Spleen (tissue), 7 donors: ENCODE data around the gene CCDC126.
"Not testable (repeated sequence)": the region's sequence is repeated elsewhere in the genome, so short reads cannot be mapped to it uniquely, and the experiment has no call there.

ENCODE experiments used
- CTCF ChIP-seq, 11 experiments: fragments of 200-600 bp in 7 of 11; fragments of 450-650 bp in 4 of 11; sonication (generic) in 4 of 11; IDR thresholded peaks in 8 of 11; conservative IDR thresholded peaks in 3 of 11; 1 replicate in 7 of 11; 2 replicates in 4 of 11; pipeline versions ENCODE4 v1.4.0 to v1.8.0; 2016 to 2021; ENCODE audit warnings: antibody characterized with exemption in 11 of 11, inconsistent platforms in 4 of 11, mild to moderate bottlenecking in 1 of 11
- POLR2AphosphoS5 ChIP-seq, 3 donors: sonication (generic); formaldehyde crosslinking; IDR thresholded peaks; one replicate each; pipeline ENCODE4 v1.5.1; 2017; ENCODE audit warnings: antibody characterized with exemption in 3 of 3
- donor health status: DM: no; HTN: no; CAD: no; lungs with moderate emphysema.
- donor health status: DM: no; HTN: no; CAD: no.
- donor health status: DM: no; HTN: no; CAD: no.

GRCh38 chr7:23585304-23585703 is 11.9 kb upstream of the CCDC126 start:
- not testable (repeated sequence) for TF ChIP-seq CTCF (IDR thresholded peaks at IDR 0.05 in 8 of 11, conservative IDR thresholded peaks at IDR 0.05 in 3 of 11); POLR2AphosphoS5 (IDR thresholded peaks at IDR 0.05)
